HG03175 (cell line): ENCODE results near the gene CHTF8.
"Not testable (repeated sequence)": the region's sequence is repeated elsewhere in the genome, so short reads cannot be mapped to it uniquely, and the experiment has no call there.

Experiments used
- ATAC-seq: cut with Tn5 transposase; IDR thresholded peaks from one replicate; pipeline ENCODE4 v1.9.1; 2021; ENCODE audit warnings: mild to moderate bottlenecking, moderate library complexity; ENCODE audit not compliant: unreplicated experiment

Gene CHTF8

DNA sequence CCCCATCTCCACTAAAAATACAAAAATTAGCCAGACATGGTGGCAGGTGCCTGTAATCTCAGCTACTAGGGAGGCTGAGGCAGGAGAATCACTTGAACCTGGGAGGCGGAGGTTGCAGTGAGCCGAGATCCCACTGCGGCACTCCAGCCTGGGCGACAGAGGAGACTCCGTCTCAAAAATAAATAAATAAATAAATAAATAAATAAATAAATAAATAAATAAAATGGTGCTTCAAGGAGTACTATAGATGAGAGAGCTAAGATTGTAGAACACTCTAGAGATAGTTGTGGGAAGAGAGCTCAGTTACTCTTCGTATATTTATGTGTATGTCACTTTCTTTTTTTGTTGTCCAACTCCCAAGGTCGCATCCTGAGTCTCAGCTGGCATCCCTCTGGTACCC lies 7.1 kb upstream of the CHTF8 start:
- ATAC-seq: not testable (repeated sequence)

DNA sequence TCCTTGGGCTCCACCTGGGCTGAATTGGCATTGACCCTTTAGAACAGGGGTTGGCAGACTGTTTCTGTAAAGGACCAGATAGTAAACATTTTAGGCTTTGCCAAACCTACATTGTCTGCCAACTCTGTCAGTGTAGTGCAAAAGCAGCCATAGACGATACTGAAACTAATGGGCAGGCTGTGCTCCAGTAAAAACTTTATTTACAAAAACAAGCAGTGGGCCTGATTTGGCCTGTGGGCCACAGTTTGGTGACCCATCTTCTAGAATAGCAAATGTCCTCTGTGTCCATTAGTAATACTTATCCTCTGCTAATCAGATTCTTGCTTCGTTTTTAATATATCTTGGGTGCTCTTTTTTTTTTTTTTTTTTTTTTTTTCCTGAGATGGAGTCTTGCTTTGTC lies 6.2 kb upstream of the CHTF8 start:
- no peak for ATAC-seq

DNA sequence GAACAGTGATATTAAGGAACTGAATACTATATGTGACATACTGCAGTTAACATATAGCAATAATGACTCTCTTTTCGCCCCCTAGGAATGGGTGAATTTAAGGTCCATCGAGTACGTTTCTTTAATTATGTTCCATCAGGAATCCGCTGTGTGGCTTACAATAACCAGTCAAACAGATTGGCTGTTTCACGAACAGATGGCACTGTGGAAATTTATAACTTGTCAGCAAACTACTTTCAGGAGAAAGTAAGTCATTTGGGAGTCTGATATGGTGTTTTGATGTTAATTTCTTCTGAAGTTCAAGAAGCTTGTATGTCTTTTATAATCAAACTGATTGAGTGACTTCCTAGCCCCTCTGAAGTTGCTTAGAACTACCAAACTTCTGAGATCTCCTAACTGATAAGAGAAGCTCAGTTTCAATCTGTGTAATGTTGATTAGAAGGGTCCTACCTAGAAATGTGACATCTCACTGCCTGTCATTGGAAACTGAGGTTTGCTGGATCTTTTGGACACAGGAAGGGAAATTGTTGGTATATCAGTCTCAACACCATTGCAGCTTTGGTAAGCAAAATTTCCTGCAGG lies 1.1 kb upstream of the CHTF8 start:
- ATAC-seq: no peak

DNA sequence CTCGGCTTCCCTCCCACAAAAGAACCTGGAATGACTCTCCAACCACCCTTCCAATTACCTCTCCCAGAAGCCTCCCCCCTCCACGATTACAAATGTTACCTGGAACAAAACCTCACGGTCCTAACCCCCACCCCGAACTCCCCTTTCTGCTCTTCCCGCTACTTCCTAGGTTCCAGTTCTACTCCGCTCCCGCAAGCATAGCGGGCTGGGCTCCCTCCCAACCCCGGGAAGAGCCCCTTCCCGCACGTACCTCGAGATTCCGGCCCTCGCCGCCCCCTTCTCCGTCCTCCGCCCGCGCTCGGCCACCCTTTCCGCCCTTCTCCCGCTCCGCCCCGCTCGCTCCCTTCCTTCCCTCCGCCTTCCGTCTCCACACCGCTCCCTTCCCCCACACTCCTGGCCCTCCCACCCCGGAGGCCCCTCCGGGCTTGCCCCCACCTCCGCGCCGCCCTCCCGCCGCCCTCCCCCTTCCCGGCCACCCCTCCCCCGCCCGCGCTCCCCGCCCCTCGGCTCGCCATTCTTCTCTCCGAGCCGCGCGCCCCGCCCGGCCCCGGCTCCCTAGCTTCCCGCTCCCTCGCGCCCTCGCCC lies 457 bp downstream of the CHTF8 start:
- peak; percentile 42 for ATAC-seq

DNA sequence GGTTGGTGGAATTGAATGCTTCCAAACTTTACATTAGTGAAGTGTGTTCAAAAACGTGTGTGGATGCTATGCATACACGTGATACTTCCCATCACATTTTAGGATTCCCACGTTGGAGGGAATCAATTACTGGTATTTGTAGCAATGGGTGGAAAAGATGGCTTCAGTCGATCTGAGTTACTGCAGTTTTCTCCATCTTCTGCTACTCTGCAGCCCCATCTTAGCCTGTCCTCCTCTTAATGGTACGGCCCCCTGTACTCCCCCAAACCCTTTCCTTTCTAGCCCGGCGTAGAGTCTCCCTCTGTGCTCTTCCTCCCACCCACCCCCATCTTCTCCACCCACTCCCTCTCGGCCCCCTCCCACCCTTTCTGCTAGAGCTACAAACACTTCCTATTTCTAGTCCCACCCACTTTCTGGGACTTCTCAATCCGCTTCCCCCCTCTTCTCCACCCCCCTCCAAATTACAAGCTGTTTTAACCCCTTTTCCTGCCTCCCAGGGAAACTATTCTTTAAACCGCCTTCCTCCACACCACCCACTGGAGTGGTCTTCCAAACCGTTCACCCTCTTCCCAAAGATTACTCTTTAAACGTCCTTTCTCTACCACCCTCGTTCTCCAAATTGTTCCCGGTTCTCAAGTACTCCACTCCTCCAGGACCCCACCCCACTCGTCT lies 1.1 kb downstream of the CHTF8 start:
- no peak for ATAC-seq

DNA sequence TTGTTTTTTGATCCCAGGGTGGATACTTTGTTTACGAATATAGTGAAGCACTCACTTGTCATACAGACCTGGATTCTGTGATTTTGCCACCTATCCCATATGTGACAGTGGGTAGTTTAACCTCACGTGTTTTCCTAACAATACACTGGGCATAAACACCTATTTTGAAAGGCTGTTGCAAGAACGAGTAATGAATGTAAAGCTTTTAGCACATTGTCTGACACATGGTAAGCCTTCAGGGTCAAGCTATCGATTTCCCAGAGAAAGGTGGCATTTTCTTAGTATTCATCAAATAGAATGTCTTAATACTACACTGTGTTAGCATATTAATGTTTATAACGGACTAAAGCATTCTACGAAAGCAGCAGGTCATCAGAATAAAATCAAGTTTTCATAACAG lies 1.9 kb downstream of the CHTF8 start:
- ATAC-seq: no peak

DNA sequence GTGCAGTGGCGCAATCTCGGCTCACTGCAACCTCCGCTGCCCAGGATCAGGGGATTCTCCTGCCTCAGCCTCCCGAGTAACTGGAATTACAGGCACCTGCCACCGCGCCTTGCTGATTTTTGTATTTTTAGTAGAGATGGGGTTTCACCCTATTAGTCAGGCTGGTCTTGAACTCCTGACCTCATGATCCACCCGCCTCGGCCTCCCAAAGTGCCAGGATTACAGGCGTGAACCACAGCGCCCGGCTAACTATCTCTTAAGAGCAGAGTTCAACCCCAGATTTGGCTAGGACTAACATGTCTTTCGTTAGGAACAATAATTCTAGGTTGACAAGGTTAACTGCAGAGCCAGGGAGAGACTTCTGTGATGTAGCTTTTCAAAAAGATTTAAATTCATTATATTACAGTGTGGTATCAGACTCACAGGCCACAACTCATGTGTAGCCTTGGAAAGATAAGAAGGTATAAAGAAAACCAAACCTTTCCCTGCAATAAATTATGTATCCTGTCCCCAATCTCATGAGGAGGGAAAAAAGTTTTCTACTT lies 4.3 kb downstream of the CHTF8 start:
- no peak for ATAC-seq

DNA sequence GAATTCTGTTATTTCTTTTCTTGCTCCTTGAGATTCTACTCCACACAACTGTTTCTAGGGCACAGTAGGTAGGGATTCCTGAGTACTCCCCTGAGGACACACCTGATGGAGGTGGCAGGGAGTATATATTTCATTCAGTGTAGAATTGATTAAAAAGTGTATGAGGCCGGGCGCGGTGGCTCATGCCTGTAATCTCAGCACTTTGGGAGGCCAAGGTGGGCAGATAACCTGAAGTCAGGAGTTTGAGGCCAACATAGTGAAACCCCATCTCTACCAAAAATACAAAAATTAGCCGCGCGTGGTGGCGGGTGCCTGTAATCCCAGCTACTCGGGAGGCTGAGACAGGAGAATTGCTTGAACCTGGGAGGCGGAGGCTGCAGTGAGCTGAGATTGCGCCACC lies 5.6 kb downstream of the CHTF8 start:
- ATAC-seq: not testable (repeated sequence)

DNA sequence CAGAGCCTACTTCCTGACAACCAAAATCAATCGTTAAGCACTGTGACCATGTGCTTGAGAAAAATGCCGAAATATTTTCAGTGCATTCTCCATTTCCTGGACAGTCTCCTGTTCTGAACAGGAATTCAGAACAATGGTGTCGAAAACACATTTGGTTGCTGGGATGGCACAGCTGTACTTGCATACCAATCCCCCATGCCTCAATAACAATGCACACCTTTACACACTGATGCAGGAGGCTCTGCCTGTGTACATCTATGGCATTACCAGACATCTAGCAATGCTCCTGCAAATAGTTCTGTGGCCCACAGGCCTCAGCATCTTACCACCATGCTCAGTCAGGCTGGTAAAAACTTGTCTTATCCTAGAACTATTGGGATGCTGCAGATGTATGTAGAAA lies 6.2 kb downstream of the CHTF8 start:
- ATAC-seq: no peak

DNA sequence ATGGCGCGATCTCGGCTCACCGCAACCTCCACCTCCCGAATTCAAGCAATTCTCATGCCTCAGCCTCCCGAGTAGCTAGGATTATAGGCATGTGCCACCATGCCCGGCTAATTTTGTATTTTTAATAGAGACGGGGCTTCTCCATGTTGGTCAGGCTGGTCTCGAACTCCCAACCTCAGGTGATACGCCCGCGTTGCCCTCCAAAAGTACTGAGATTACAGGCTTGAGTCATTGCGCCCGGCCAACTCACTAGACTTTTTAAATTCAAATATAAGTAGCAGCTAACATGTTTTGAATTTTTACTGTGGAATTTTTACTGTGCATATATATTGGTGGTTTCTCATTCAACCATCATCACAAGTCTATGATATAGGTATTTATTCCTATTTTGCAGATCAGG lies 7.4 kb downstream of the CHTF8 start:
- ATAC-seq: not testable (repeated sequence)

DNA sequence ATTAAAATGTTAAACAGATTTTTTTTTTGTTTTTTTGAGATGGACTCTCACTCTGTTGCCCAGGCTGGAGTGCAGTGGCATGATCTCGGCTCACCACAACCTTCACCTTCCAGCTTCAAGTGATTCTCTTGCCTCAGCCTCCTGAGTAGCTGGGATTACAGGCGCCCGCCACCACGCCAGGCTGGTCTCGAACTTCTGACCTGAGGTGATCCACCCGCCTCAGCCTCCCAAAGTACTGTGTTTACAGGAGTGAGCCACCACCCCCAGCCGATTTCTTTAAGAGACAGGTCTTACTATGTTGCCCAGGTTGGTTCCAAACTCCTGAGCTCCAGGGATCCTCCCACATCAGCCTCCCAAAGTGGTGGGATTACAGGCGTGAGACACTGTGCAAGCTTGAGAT lies 8.0 kb downstream of the CHTF8 start:
- ATAC-seq: not testable (repeated sequence)

DNA sequence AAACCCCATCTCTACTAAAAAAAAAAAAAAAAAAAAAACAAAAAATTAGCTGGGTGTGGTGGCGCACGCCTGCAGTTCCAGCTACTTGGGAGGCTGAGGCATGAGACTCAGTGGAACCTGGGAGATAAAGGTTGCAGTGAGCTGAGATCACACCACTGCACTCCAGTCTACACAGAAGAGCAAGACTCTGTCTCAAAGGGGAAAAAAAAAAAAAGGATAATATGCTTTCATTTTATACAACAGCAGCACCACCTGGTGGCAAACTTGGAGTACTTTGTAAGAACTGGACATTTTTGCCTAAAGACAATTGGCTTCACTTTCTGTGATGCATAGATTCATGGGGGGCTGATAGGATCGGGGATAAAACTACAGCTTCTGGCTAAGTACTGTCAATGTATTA lies 8.5 kb downstream of the CHTF8 start:
- no peak for ATAC-seq

DNA sequence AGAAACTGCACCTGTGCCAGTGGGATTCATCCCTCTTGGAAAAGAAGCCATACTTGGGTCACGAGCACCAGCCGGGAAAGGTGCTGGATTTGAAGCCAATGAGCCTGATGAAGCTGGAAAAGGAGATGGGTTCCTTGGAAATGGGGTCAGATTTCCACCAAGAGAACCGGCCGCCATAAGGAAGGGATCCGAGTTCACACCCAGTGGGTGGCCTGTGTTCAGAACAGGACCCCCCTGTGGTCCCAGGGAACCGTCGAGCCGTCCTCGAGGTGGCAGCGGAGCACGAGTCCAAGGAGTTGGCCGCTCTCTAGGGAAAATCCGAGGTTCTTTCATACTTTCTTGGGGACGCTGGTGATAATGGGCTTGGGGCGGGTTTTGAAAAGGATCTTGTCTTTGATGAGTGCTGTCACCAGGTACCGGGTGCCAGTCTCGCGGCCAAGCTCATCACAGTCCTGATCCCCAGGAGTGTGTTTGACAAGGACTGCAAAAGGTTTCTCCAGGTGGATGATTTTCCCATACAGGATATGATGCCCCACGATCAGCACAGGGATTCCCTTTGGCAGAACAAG lies 12.2 kb downstream of the CHTF8 start:
- ATAC-seq: no peak

DNA sequence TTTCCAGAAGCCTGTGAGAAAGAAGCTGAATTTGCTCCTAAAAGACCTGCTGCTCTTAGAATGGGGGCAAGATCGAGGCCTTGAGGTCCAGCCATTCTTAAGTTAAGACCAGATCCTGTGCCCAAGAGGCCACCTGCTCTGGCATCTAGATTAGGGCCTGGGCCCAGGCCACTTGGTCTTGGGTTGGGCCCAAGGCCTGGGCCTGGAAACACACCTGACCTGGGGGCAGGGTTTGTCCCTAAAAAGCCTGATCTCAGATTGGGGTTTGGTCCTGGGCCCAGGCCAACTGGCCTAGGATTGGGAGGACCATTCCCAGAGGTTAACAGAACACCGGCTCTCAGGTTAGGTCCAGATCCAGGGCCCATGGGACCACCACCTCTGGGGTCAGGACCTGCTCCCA lies 12.9 kb downstream of the CHTF8 start:
- ATAC-seq: no peak

DNA sequence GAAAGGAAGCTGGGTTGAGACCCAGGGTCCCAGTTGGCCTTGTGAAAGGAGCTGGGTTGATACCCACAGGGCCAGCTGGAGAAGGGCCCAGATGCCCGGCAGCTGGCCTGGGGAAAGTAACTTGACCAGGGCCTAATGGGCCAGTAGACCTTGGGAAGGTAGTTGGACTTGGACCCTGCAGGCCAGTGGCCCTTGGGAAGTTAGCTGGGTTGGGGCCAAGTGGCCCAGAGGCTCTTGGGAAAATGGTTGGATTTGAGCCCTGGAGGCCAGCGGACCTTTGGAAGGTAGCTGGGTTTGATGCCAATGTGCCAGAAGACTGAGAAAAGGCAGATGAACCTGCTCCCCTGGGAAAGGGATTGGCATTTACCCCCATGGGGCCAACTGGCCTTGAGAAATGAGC lies 13.4 kb downstream of the CHTF8 start:
- ATAC-seq: no peak

DNA sequence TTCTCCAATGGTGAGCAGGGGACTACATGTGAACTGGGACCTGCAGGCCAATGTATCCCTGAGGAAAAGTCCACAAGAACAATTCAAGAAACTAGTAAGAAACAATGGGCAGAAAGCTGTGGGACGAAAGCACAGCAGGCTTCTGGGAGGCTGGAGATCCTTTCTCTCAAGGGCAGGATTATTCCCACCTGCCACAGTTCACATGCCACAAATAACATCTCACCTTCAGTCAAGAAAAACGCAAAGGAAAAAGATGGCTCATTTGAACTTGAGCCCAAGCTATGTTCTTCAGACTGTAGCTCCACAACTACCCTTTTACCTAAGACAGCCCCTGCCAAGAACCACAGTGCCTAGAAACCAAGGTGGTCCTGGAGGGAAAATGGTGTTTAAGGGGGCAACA lies 13.9 kb downstream of the CHTF8 start:
- ATAC-seq: no peak

DNA sequence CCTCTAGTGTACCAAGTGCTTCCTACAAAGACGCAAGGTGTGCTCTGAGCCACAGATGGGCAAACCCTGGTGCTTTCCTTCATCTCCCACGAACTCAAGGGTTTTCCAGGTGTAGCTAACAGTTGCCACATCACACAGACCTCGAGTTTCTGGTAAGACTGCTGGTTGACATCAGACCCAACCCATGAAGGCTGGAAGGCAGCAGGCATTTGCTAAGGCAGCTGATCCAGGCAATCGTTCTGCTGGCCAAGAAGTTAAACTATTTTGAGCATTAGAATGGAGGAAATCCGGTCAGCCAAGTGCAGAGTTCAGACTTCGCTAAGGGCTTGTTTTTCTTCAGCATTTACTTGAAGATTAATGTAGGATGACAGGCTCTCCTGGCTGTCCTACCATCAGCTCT lies 15.5 kb downstream of the CHTF8 start:
- ATAC-seq: no peak

DNA sequence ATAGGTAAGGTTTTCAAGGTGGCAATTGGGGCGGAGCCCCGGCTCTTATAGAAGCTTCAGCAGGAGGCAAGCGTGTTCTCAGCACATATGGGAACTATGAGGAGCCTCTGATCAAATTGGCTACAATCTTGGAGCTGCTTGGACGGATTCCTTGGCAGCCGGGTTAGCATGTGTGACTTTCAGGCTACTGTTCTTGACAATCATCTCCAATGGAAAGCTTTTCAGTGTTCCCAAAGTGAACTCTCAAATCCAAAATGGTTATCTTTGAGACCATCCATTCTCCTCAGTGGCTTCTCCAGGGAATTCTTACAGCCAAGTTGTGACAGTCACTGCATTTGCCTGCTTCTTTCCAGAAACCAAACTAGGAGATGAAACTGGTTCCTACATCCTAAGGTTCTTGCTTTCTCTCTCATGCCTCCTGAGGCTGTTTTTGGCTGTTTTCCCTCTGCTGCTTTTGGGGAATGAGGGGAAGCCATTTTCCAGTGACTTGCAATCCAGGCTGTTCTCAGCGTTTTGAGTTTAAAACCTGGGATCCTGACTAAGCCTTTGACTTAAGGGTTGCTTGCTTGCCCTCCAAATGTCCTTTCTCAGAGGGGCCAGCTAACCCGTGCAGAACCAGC lies 16.0 kb downstream of the CHTF8 start:
- ATAC-seq: no peak

DNA sequence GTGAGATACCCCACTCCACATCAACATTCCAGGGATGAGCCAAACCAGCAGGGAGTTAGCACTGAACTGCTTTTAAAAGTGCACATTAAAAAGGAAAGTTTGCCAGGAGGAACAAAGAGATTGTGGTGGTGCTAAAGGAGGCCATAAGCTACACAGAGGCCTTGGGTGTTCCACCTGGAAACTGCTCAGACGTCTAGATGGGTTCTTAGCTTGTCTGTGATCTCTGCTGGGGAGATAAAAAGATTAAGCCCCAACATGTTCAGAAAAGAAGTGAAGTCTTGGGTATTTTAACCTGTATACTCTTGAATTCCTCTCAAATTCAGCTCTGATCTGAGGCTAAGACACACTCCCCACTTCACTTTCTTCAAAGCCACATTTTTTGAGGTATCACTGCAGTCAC lies 16.6 kb downstream of the CHTF8 start:
- no peak for ATAC-seq

DNA sequence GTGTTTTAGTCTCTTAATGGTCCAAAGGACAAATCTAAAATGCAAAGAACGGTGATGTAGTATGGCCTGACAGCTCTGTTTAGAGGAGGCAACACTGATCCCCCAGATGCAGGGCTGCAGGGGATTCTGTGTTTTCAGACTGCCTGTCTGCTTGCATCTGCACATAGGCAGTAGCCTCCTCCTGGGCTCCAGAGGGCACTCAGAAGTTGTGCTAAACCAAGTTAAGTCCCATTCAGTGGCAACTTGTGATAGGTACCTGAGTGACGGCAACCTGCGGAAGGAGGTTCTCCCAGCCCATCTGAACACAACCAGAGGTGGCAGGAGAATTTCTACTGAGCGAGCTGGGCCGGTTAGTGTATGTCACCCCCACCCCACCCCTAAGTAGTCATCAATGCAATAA lies 17.0 kb downstream of the CHTF8 start:
- no peak for ATAC-seq

DNA sequence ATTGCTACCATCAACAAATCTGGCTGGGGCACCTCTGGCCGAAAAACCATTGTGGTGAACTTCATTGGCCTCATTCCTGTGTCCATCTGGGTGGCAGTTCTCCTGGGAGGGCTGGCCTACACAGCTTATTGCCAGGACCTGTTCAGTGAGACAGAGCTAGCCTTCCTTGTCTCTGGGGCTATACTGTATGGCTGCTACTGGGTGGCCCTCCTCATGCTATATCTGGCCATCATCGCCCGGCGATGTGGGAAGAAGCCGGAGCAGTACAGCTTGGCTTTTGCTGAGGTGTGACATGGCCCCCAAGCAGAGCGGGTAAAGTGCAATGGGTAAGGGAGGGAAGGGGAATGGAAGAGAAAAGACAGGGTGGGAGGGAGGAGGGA lies 17.4 kb downstream of the CHTF8 start:
- no peak for ATAC-seq
